H1 (cell line): Measurements from ENCODE around the gene NT5DC1. TPM values are rescaled to one million over a fixed set of nuclear protein-coding genes. Genes with fewer than 3 reads are reported as not detected.

Experiments
- CTBP2 ChIP-seq: IDR thresholded peaks from 2 replicates; pipeline ENCODE4 v1.7.0; 2011; ENCODE audit warnings: borderline replicate concordance, mild to moderate bottlenecking, moderate library complexity, mixed read lengths, low read length; ENCODE audit not compliant: insufficient read depth, insufficient read length
- NANOG ChIP-seq: IDR thresholded peaks from 2 replicates; pipeline ENCODE4 v1.6.1; 2011; ENCODE audit warnings: low read length, low read depth, mild to moderate bottlenecking, inconsistent platforms; ENCODE audit not compliant: insufficient read depth, poor library complexity, severe bottlenecking
- RBBP5 ChIP-seq: IDR thresholded peaks from 2 replicates; pipeline ENCODE4 v1.7.1; 2012; ENCODE audit warnings: low read depth, mild to moderate bottlenecking, inconsistent platforms, low read length, moderate library complexity, borderline replicate concordance
- SIX5 ChIP-seq: IDR thresholded peaks from 2 replicates; pipeline ENCODE4 v1.6.1; 2011; ENCODE audit warnings: mild to moderate bottlenecking, low read depth, low read length
- TAF1 ChIP-seq: IDR thresholded peaks from 2 replicates; pipeline ENCODE4 v1.6.1; 2011; ENCODE audit warnings: mild to moderate bottlenecking, low read depth, low read length
- TEAD4 ChIP-seq: IDR thresholded peaks from 2 replicates; pipeline ENCODE4 v1.6.1; 2012; ENCODE audit warnings: low read depth, low read length, inconsistent platforms, mixed read lengths
- YY1 ChIP-seq: IDR thresholded peaks from 2 replicates; pipeline ENCODE4 v1.6.1; 2011; ENCODE audit warnings: low read depth, mild to moderate bottlenecking, low read length
- ZNF274 ChIP-seq: IDR thresholded peaks from 2 replicates; pipeline ENCODE4 v1.7.0; 2012; ENCODE audit warnings: low read length, borderline replicate concordance; ENCODE audit errors: extremely low read depth
- polyA plus RNA-seq, 7 experiments: library from polyadenylated mRNA; depleted of rRNA in 3 of 7; stranded (reverse) in 5 of 7; unstranded in 2 of 7; fragments of >200 nt in 5 of 7; fragments of 200-250 nt in 2 of 7; gene quantifications; 1 replicate in 5 of 7; 2 replicates in 1 of 7; 4 replicates in 1 of 7; pipeline versions ENCODE4 v1.2.1 to v1.2.3, GENCODE V29; 2011 to 2013; ENCODE audit warnings: missing spikeins in 2 of 7, mixed read lengths in 2 of 7
- total RNA-seq: library from RNA; stranded (reverse); fragmentation: NEBNext Ultra II Directional; extraction: Animal tissue kit (Norgen Biotek cat#: 25700); gene quantifications from 2 replicates; pipeline ENCODE4 v1.2.1, GENCODE V29; 2021
- TF ChIP-seq, protein P1 (sequence below): fragments of 300-600 bp; sonication (generic); IDR thresholded peaks from 2 replicates; pipeline ENCODE4 v1.7.1; 2012; ENCODE audit warnings: low read length, moderate library complexity, mild to moderate bottlenecking, inconsistent platforms; ENCODE audit not compliant: insufficient replicate concordance
- TF ChIP-seq, protein P2 (sequence below): IDR thresholded peaks from 2 replicates; pipeline ENCODE4 v1.6.1; 2012; ENCODE audit warnings: inconsistent platforms

Gene NT5DC1
- total and polyA plus RNA-seq, 2 of the 8 experiments (the other 6 are each of a cell fraction or from before 2014, with no cell fraction given): 25.3 to 72.7 TPM

DNA sequence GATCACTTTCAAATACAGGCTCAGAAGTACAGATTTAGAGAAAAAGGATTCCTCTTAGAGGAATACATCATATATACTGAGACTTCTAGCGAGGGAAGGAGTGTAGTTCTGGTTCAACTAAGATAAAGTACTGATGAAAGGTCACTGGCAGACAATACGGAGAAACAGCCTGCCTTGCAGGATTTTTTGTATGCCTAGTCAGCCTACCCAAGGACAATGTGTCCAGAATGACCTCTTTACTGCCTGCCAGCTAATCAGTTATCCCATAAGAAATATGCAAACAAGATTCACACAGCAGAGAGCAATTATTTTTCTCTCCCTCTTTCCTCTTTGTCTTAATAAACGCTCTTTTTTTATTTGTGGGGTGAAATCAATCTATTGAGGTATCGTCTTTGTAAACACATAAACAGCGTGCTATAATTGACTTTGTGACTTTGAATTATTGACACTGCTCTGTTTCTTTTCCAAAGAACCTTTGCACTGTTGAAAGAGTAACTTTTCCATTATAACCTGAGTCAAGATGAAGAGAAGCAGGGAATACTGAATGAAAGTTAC lies 154.7 kb downstream of the NT5DC1 start (continued):
- TF ChIP-seq, protein P1, sequence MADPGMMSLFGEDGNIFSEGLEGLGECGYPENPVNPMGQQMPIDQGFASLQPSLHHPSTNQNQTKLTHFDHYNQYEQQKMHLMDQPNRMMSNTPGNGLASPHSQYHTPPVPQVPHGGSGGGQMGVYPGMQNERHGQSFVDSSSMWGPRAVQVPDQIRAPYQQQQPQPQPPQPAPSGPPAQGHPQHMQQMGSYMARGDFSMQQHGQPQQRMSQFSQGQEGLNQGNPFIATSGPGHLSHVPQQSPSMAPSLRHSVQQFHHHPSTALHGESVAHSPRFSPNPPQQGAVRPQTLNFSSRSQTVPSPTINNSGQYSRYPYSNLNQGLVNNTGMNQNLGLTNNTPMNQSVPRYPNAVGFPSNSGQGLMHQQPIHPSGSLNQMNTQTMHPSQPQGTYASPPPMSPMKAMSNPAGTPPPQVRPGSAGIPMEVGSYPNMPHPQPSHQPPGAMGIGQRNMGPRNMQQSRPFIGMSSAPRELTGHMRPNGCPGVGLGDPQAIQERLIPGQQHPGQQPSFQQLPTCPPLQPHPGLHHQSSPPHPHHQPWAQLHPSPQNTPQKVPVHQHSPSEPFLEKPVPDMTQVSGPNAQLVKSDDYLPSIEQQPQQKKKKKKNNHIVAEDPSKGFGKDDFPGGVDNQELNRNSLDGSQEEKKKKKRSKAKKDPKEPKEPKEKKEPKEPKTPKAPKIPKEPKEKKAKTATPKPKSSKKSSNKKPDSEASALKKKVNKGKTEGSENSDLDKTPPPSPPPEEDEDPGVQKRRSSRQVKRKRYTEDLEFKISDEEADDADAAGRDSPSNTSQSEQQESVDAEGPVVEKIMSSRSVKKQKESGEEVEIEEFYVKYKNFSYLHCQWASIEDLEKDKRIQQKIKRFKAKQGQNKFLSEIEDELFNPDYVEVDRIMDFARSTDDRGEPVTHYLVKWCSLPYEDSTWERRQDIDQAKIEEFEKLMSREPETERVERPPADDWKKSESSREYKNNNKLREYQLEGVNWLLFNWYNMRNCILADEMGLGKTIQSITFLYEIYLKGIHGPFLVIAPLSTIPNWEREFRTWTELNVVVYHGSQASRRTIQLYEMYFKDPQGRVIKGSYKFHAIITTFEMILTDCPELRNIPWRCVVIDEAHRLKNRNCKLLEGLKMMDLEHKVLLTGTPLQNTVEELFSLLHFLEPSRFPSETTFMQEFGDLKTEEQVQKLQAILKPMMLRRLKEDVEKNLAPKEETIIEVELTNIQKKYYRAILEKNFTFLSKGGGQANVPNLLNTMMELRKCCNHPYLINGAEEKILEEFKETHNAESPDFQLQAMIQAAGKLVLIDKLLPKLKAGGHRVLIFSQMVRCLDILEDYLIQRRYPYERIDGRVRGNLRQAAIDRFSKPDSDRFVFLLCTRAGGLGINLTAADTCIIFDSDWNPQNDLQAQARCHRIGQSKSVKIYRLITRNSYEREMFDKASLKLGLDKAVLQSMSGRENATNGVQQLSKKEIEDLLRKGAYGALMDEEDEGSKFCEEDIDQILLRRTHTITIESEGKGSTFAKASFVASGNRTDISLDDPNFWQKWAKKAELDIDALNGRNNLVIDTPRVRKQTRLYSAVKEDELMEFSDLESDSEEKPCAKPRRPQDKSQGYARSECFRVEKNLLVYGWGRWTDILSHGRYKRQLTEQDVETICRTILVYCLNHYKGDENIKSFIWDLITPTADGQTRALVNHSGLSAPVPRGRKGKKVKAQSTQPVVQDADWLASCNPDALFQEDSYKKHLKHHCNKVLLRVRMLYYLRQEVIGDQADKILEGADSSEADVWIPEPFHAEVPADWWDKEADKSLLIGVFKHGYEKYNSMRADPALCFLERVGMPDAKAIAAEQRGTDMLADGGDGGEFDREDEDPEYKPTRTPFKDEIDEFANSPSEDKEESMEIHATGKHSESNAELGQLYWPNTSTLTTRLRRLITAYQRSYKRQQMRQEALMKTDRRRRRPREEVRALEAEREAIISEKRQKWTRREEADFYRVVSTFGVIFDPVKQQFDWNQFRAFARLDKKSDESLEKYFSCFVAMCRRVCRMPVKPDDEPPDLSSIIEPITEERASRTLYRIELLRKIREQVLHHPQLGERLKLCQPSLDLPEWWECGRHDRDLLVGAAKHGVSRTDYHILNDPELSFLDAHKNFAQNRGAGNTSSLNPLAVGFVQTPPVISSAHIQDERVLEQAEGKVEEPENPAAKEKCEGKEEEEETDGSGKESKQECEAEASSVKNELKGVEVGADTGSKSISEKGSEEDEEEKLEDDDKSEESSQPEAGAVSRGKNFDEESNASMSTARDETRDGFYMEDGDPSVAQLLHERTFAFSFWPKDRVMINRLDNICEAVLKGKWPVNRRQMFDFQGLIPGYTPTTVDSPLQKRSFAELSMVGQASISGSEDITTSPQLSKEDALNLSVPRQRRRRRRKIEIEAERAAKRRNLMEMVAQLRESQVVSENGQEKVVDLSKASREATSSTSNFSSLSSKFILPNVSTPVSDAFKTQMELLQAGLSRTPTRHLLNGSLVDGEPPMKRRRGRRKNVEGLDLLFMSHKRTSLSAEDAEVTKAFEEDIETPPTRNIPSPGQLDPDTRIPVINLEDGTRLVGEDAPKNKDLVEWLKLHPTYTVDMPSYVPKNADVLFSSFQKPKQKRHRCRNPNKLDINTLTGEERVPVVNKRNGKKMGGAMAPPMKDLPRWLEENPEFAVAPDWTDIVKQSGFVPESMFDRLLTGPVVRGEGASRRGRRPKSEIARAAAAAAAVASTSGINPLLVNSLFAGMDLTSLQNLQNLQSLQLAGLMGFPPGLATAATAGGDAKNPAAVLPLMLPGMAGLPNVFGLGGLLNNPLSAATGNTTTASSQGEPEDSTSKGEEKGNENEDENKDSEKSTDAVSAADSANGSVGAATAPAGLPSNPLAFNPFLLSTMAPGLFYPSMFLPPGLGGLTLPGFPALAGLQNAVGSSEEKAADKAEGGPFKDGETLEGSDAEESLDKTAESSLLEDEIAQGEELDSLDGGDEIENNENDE: no peak
- TF ChIP-seq YY1 (no peak), TEAD4 (no peak), NANOG (no peak), ZNF274 (no peak), RBBP5 (no peak), CTBP2 (no peak), SIX5 (no peak), TAF1 (no peak)
- TF ChIP-seq, protein P2, sequence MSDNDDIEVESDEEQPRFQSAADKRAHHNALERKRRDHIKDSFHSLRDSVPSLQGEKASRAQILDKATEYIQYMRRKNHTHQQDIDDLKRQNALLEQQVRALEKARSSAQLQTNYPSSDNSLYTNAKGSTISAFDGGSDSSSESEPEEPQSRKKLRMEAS: no peak
